ENCODE data around the gene ZRANB3.
"Not testable (repeated sequence)": the region's sequence is repeated elsewhere in the genome, so short reads cannot be mapped to it uniquely, and the experiment has no call there.

Gene ZRANB3

GRCh38 chr2:135121016-135121657 is 409.9 kb downstream of the ZRANB3 start:
- DNase-seq, result no peak

GRCh38 chr2:135119582-135119981 is 411.4 kb downstream of the ZRANB3 start:
- no peak for DNase-seq

DNA sequence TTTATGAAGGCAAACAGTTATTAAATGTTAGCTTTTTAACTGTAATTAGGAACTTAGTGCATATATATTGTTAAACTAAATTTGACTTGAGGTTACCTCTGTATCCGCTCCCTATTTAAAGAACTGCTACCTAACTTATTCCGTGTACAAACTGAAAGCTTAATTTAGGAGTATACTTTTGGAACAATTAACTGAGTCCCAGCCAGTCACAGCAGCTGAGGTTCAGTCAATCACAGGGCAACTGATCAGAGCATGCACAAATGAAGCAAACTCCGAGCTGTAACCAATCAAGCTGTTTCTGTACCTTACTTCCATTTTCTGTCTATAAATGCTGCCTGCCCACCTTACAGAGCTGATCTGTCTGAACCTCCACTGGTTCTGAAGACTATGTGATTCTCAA is 417.7 kb downstream of the ZRANB3 start:
- no peak for DNase-seq

DNA sequence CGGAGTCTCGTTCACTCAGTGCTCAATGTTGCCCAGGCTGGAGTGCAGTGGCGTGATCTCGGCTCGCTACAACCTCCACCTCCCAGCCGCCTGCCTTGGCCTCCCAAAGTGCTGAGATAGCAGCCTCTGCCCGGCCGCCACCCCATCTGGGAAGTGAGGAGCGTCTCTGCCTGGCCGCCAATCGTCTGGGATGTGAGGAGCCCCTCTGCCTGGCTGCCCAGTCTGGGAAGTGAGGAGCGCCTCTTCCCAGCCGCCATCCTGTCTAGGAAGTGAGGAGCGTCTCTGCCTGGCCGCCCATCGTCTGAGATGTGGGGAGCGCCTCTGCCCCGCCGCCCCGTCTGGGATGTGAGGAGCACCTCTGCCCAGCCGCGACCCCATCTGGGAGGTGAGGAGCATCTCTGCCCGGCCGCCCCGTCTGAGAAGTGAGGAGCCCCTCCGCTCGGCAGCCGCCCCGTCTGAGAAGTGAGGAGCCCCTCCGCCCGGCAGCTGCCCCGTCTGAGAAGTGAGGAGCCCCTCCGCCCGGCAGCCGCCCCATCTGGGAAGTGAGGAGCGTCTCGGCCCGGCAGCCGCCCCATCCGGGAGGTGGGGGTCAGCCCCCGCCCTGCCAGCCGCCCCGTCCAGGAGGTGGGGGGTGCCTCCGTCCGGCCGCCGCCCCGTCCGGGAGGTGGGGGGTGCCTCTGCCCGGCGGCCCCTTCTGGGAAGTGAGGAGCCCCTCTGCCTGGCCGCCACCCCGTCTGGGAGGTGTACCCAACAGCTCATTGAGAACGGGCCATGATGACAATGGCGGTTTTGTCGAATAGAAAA is 425.3 kb downstream of the ZRANB3 start:
- DNase-seq, result not testable (repeated sequence)

DNA sequence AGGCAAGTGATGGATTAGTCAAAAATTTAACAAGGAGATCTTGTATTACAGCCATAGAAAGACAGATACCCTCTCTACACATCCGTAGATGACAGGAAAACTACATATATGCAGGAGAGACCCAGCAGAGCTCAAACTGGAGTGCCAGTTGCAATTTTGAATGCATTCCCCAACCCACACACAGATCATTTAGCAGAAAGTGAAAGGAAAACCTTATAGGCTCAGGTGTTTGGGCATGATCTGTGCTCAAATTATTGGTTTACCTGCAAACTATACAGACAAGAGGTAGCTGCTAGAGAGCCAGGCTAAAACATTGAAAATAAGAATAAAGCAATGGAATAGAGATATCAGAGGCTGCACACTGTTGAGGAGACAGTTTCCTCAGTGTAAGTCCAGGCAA is 427.2 kb downstream of the ZRANB3 start:
- DNase-seq, result no peak

GRCh38 chr2:135099802-135100483 is 431.1 kb downstream of the ZRANB3 start:
- DNase-seq, result no peak

DNA sequence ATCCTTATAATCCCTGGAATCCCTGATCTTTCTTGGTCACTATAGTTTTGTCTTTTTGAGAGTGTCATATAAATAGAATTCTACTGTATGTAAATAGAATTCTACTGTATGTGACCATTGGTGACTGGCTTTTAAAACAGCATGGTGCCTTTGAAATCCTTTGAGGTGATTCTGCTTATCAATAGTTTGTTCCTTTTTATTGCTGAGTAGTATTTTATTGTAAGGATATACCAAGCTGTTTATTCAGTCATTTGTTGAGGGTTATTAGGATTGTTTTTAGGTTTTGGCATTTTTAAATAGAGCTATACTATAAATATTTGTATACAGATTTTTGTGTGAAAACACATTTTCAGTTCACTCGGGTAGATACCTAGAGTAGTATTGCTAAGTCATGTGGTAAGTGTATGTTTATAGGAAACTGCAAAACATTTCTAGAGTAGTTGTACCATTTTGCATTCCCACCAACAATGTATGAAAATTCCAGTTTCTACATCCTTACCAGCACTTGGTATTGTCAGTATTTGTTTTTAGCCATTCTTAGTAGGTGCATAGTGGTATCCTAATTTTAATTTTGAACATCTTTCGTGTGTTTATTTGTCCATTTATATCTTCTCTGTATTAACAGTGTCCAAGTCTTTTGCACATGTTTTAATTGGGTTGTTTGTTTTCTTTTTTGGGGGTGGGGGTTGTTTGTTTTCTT is 433.3 kb downstream of the ZRANB3 start:
- DNase-seq, result no peak

DNA sequence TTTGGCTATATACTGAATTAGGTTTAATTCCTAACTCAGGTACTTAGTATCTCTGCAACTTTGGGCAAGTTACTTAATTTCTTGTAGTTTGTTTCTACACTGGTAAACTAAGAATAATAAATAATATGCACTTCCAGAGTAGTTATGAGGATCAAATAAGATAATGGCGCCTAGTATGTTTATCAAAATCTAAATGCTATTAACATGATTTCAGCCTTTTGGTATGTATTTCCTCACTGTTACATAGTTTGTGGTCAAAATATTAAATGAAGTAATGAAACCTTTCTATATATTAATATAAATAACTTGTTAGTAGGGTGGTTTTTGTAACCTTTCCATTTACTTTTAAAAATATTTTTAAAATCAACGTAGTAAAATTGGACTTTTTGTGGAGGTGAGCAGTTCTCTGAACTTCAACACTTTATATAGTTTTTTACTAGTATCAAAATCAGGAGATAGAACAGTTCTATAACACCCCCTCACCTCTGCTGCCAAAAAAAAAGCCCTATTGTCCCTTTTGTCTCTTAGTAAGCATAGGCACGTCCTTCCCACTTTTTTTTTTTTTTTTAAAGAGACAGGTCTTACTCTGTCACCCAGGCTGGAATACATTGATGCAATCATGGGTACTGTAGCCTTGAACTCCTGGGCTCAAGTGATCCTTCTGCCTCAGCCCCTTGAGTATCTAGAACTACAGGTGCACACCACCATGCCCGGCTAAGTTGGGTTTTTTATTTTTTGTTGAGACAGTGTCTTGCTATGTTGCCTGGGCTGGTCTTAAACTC is 434.2 kb downstream of the ZRANB3 start:
- DNase-seq, result no peak

DNA sequence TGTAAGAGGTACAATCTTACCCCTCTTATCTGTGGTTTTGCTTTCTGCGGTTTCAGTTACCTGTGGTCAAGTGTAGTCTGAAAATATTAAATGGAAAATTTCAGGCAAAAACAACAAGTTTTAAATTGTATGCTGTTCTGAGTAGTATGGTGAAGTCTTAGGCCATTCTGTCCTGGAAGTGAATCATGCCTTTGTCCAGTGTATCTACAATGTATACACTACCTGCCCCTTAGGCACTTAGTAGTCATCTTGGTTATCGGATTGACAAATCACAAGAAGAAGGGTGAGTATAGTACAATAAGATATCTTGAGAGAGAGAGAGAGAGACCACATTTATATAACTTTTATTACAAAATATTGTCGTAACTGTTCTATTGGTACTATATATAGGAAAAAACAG is 435.4 kb downstream of the ZRANB3 start:
- no peak for DNase-seq

GRCh38 chr2:135094508-135094907 is 436.5 kb downstream of the ZRANB3 start:
- no peak for DNase-seq

GRCh38 chr2:135093670-135094330 is 437.2 kb downstream of the ZRANB3 start:
- DNase-seq, result no peak

- no peak for DNase-seq
Measured at GRCh38 chr2:135093193-135093592, 437.8 kb downstream of the ZRANB3 start.

DNA sequence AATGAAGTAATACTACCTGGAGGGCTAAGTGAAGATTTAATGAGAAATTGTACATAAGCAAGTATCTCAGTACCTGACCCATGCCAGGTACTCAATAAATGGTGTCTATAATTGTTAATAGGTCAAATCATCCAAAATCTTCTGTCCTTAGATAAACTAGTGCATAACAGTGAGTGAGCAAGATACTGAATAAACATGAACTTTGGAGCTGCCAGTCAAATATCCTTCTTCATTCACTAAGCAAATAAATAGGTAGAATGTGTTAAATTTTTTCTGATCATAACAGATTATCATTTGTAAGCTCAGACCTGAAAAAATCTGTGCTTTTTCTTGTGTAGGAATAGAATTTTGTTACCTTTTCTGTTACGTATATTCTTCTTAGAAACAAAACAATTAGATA is 439.3 kb downstream of the ZRANB3 start:
- no peak for DNase-seq

DNA sequence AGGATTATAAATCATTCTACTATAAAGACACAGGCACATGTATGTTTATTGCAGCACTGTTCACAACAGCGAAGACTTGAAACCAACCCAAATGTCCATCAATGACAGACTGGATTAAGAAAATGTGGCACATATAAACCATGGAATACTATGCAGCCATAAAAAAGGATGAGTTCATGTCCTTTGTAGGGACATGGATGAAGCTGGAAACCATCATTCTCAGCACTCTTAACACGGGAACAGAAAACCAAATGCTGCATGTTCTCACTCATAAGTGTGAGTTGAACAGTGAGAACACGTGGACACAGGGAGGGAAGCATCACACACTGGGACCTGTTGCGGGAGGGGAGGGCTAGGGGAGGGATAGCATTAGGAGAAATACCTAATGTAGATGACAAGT is 441.4 kb downstream of the ZRANB3 start:
- DNase-seq, result not testable (repeated sequence)

All from activated CD4-positive, alpha-beta T cell treated with anti-CD3 and anti-CD28 coated beads, Interleukin-2, amount 50 U/mL, for 1 hour (primary cell).